K562 (cell line): Measurements from ENCODE around the gene RNF224. TPM values are rescaled to one million over a fixed set of nuclear protein-coding genes. Genes with fewer than 3 reads are reported as not detected.
A peak's percentile ranks its signal among the peaks of the same experiment; 100 is the strongest.

Source experiments
- ARID2 ChIP-seq: fragments of 450-650 bp; IDR thresholded peaks from 2 replicates; pipeline ENCODE4 v1.6.1; 2017; ENCODE audit warnings: antibody characterized with exemption, mild to moderate bottlenecking
- BDP1 ChIP-seq: IDR thresholded peaks from 3 replicates; pipeline ENCODE4 v1.6.1; 2011; ENCODE audit not compliant: insufficient read length, insufficient read depth
- DIDO1 ChIP-seq: fragments of 450-650 bp; IDR thresholded peaks from 2 replicates; pipeline ENCODE4 v1.6.1; 2016; ENCODE audit warnings: low read depth, missing biosample characterization, missing genetic modification characterization
- EHMT2 ChIP-seq: fragments of 450-650 bp; IDR thresholded peaks from 2 replicates; pipeline ENCODE4 v1.6.1; 2018; ENCODE audit warnings: antibody characterized with exemption
- ELF2 ChIP-seq: fragments of 250-450 bp; sonication (Bioruptor Pico); IDR thresholded peaks from 2 replicates; pipeline ENCODE4 v1.5.0; 2021; ENCODE audit warnings: mild to moderate bottlenecking
- FOXP1 ChIP-seq: sonication (generic); formaldehyde crosslinking; IDR thresholded peaks from 2 replicates; pipeline ENCODE4 v1.8.0; 2022; ENCODE audit warnings: mild to moderate bottlenecking, missing genetic modification reagents
- MCM5 ChIP-seq: fragments of 450-650 bp; IDR thresholded peaks from 2 replicates; pipeline ENCODE4 v1.6.1; 2016; ENCODE audit warnings: low read depth
- MLLT1 ChIP-seq, 2 experiments: fragments of 450-650 bp; IDR thresholded peaks; 2 replicates each; pipeline ENCODE4 v1.6.1; 2016
- MYNN ChIP-seq, 2 experiments: sonication (generic); formaldehyde crosslinking in 1 of 2; IDR thresholded peaks; 2 replicates each; pipeline versions ENCODE4 v1.5.0 to v1.6.1; 2016 to 2020; ENCODE audit warnings: antibody characterized with exemption in 1 of 2, missing genetic modification reagents in 1 of 2
- NCOA1 ChIP-seq: fragments of 450-650 bp; IDR thresholded peaks from 2 replicates; pipeline ENCODE4 v1.6.1; 2016; ENCODE audit warnings: low read depth
- NCOA2 ChIP-seq, 2 experiments: fragments of 450-650 bp; IDR thresholded peaks; 2 replicates each; pipeline ENCODE4 v1.6.1; 2018; ENCODE audit warnings: mild to moderate bottlenecking in 2 of 2, moderate library complexity in 1 of 2; ENCODE audit not compliant: partially characterized antibody in 2 of 2
- NR2C1 ChIP-seq, 2 experiments: fragments of 450-650 bp; IDR thresholded peaks; 2 replicates each; pipeline ENCODE4 v1.6.1; 2017; ENCODE audit warnings: mild to moderate bottlenecking in 2 of 2, antibody characterized with exemption in 1 of 2, inconsistent platforms in 1 of 2, missing compliant biosample characterization in 1 of 2, missing genetic modification characterization in 1 of 2
- PML ChIP-seq: IDR thresholded peaks from 2 replicates; pipeline ENCODE4 v1.6.1; 2012; ENCODE audit warnings: low read length, inconsistent platforms
- SMAD4 ChIP-seq: fragments of 250-450 bp; sonication (Bioruptor Pico); conservative IDR thresholded peaks from 2 replicates; pipeline ENCODE4 v1.8.0; 2021; ENCODE audit warnings: inconsistent platforms, mild to moderate bottlenecking, moderate library complexity
- TRIM25 ChIP-seq: fragments of 450-650 bp; IDR thresholded peaks from 2 replicates; pipeline ENCODE4 v1.7.0; 2016; ENCODE audit warnings: borderline replicate concordance
- ZNF57 ChIP-seq: fragments of 450-650 bp; formaldehyde crosslinking; IDR thresholded peaks from 2 replicates; pipeline ENCODE4 v1.4.0; 2020; ENCODE audit warnings: mild to moderate bottlenecking, moderate library complexity
- ZNF589 ChIP-seq: fragments of 200-800 bp; sonication (Bioruptor generic); IDR thresholded peaks from 2 replicates; pipeline ENCODE4 v1.6.1; 2016; ENCODE audit warnings: low read depth, missing genetic modification characterization, missing compliant biosample characterization
- ZNF644 ChIP-seq: fragments of 200-800 bp; sonication (Bioruptor generic); IDR thresholded peaks from 2 replicates; pipeline ENCODE4 v1.6.1; 2016; ENCODE audit warnings: low read depth, missing genetic modification characterization, missing compliant biosample characterization
- ZNF655 ChIP-seq: fragments of 250-450 bp; sonication (Bioruptor Pico); IDR thresholded peaks from 2 replicates; pipeline ENCODE4 v1.5.0; 2021
- ZNF668 ChIP-seq: fragments of 250-450 bp; sonication (Bioruptor Pico); IDR thresholded peaks from 2 replicates; pipeline ENCODE4 v1.8.0; 2022; ENCODE audit warnings: mild to moderate bottlenecking, inconsistent platforms
- ZNF740 ChIP-seq, 3 experiments: fragments of 200-800 bp in 1 of 3; sonication (Bioruptor generic) in 1 of 3; sonication (generic) in 1 of 3; formaldehyde crosslinking in 1 of 3; IDR thresholded peaks; 2 replicates each; pipeline versions ENCODE4 v1.6.1 to v1.8.0; 2016 to 2022; ENCODE audit warnings: mild to moderate bottlenecking in 2 of 3, missing compliant biosample characterization in 2 of 3, missing genetic modification characterization in 2 of 3, missing genetic modification reagents in 1 of 3
- ZNF766 ChIP-seq: fragments of 200-800 bp; sonication (Bioruptor generic); conservative IDR thresholded peaks from 2 replicates; pipeline ENCODE4 v1.6.1; 2016; ENCODE audit warnings: missing genetic modification characterization, missing compliant biosample characterization
- ZSCAN32 ChIP-seq: fragments of 450-650 bp; formaldehyde crosslinking; IDR thresholded peaks from 2 replicates; pipeline ENCODE4 v1.4.0; 2020; ENCODE audit warnings: mild to moderate bottlenecking, moderate library complexity
- polyA plus RNA-seq, 8 experiments: library from polyadenylated mRNA; depleted of rRNA in 4 of 8; stranded (reverse) in 5 of 8; unstranded in 3 of 8; fragments of >200 nt; fragmentation: Nextera tagmentation in 2 of 8; fragmentation: Illumina TruSeq in 1 of 8; extraction: Ambion mirVana in 2 of 8; extraction: Trizol in 1 of 8; gene quantifications; 2 replicates each; pipeline versions ENCODE4 v1.2.1 to v1.2.3, GENCODE V29; 2011 to 2014; ENCODE audit warnings: inconsistent platforms in 1 of 8, missing spikeins in 1 of 8
- total RNA-seq, 7 experiments: library from RNA; depleted of rRNA in 6 of 7; stranded (reverse); fragments of >200 nt in 6 of 7; fragmentation: Illumina TruSeq in 2 of 7; extraction: Trizol in 2 of 7; gene quantifications; 2 replicates each; pipeline versions ENCODE4 v1.2.1 to v1.2.3, GENCODE V29; 2011 to 2021; ENCODE audit warnings: low replicate concordance in 1 of 7

Gene RNF224
- total and polyA plus RNA-seq, 9 of the 15 experiments (the other 6 are each of a cell fraction or from before 2014, with no cell fraction given) = not detected

DNA sequence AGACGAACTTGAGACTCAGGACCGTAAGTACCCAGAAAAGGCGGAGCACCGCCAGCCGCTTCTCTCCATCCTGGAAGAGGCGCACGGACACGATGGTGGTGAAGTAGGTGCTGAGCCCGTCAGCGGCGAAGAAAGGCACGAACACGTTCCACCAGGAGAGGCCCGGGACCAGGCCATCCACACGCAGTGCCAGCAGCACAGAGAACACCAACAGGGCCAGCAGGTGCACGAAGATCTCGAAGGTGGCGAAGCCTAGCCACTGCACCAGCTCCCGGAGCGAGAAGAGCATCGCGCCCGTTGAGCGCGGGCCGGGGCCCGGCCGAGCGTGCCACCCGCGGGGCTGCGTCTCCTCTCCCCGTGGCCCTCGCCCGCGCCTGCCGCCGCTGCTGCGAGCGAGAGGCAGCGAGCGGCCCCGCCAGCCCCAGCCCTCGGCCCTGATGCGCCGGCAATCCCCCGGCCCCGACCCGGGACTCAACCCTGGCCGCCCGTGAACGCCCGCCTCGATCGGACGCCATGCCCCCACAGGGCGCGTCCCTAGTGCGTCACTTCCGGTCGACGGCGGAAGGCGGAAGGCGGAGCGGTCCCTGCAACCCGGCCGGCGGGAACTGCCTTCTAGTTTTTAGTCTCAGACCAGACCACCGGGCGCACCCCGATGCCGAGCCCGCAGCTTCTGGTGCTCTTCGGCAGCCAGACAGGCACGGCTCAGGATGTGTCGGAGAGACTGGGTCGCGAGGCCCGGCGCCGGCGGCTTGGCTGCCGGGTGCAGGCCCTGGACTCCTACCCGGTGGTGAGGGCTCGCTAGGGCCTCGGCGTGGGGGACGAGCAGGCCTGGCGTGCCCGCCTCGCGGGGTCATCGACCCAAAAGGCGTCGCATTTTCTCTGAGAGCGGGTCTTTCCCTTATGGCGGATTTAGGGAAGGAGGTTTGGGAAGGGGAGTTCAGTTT, 21.9 kb upstream of the RNF224 start, which contains the start of the genes NDOR1 and TMEM203 (continued):
- no peak for TF ChIP-seq TRIM25
- no peak for TF ChIP-seq EHMT2
- TF ChIP-seq FOXP1 (CRISPR knock-in tag) = no peak
- TF ChIP-seq ZNF589 (CRISPR knock-in tag) = no peak
- TF ChIP-seq MLLT1 (IDR thresholded peaks at IDR 0.05) = 0 out of 4 replicates have a peak, but pooled peaks of 1 of the 2 experiments have one; percentile 34
- no peak for TF ChIP-seq ZNF766
- no peak for TF ChIP-seq ZNF740 (CRISPR knock-in tag; IDR thresholded peaks at IDR 0.05)
- TF ChIP-seq ZNF740 (tag; IDR thresholded peaks at IDR 0.05) = no peak
- TF ChIP-seq ZNF644 (tag) = no peak
- peak; percentile 85 for TF ChIP-seq DIDO1 (tag)
- no peak for TF ChIP-seq ZNF57 (CRISPR knock-in tag)
- no peak for TF ChIP-seq NR2C1 (IDR thresholded peaks at IDR 0.05)
- peak; percentile 50 for TF ChIP-seq NR2C1 (tag; IDR thresholded peaks at IDR 0.05)
- no peak for TF ChIP-seq ZSCAN32 (CRISPR knock-in tag)
- no peak for TF ChIP-seq NCOA2 (IDR thresholded peaks at IDR 0.05; ENCODE audit: partially characterized antibody in 2 of 2)
- TF ChIP-seq MCM5 = no peak
- TF ChIP-seq ZNF655 = no peak
- TF ChIP-seq ELF2 (CRISPR knock-in tag) = peak; percentile 98
- peak; percentile 44; the same call in 1 of the 2 replicates for TF ChIP-seq PML
- TF ChIP-seq ZNF668 (CRISPR knock-in tag) = no peak
- no peak for TF ChIP-seq NCOA1
- TF ChIP-seq SMAD4 (CRISPR knock-in tag) = 0 out of 2 replicates have a peak, but pooled peaks have one; percentile 51
- TF ChIP-seq BDP1 = no peak
- TF ChIP-seq ARID2 = no peak
- TF ChIP-seq MYNN (IDR thresholded peaks at IDR 0.05) = 0 out of 2 replicates have a peak, but pooled peaks have one; percentile 29
- no peak for TF ChIP-seq MYNN (CRISPR knock-in tag; IDR thresholded peaks at IDR 0.05)
